Smooth muscle cell (in vitro differentiated cells): ENCODE results near the gene PRPSAP2. TPM values are rescaled to one million over a fixed set of nuclear protein-coding genes. Genes with fewer than 3 reads are reported as not detected.
A peak's percentile ranks its signal among the peaks of the same experiment; 100 is the strongest.

Experiments
- DNase-seq: peaks from one replicate; lab custom pipeline; 2025; ENCODE audit not compliant: unreplicated experiment; lab: John Stamatoyannopoulos, UW
- H2AFZ ChIP-seq: fragments of 200-600 bp; sonication (generic); 2 replicates; pipeline ENCODE4 v1.6.0; 2016; ENCODE audit warnings: antibody characterized with exemption, low read depth, mild to moderate bottlenecking
- H3F3A ChIP-seq: fragments of 200-600 bp; sonication (generic); 2 replicates; pipeline ENCODE4 v1.6.0; 2017; ENCODE audit warnings: antibody characterized with exemption, low read depth
- H3K27ac ChIP-seq: fragments of 200-600 bp; sonication (generic); 2 replicates; pipeline ENCODE4 v1.5.1; 2016; ENCODE audit warnings: low read depth, mild to moderate bottlenecking
- H3K27me3 ChIP-seq: fragments of 200-600 bp; sonication (generic); 2 replicates; pipeline ENCODE4 v1.6.1; 2016; ENCODE audit warnings: low read depth, mild to moderate bottlenecking
- H3K36me3 ChIP-seq: fragments of 200-600 bp; sonication (generic); 2 replicates; pipeline ENCODE4 v1.5.1; 2016; ENCODE audit warnings: low read depth
- H3K4me1 ChIP-seq: fragments of 200-600 bp; sonication (generic); 2 replicates; pipeline ENCODE4 v1.5.1; 2016; ENCODE audit warnings: low read depth
- H3K4me2 ChIP-seq: fragments of 200-600 bp; sonication (generic); 2 replicates; pipeline ENCODE4 v1.6.0; 2016; ENCODE audit warnings: mild to moderate bottlenecking
- H3K4me3 ChIP-seq: fragments of 200-600 bp; sonication (generic); 2 replicates; pipeline ENCODE4 v1.5.1; 2016; ENCODE audit warnings: mild to moderate bottlenecking
- H3K79me2 ChIP-seq: fragments of 200-600 bp; sonication (generic); 2 replicates; pipeline ENCODE4 v1.6.0; 2016; ENCODE audit warnings: low read depth, mild to moderate bottlenecking
- H3K9ac ChIP-seq: fragments of 200-600 bp; sonication (generic); 2 replicates; pipeline ENCODE4 v1.6.0; 2016; ENCODE audit warnings: low read depth
- H3K9me3 ChIP-seq: fragments of 200-600 bp; sonication (generic); replicated peaks from 2 replicates; pipeline ENCODE4 v1.5.1; 2016; ENCODE audit warnings: low read depth
- H4K20me1 ChIP-seq: fragments of 200-600 bp; sonication (generic); 2 replicates; pipeline ENCODE4 v1.6.0; 2016; ENCODE audit warnings: low read depth
- CTCF ChIP-seq: fragments of 200-600 bp; sonication (generic); IDR thresholded peaks from 2 replicates; pipeline ENCODE4 v1.5.1; 2017; ENCODE audit warnings: borderline replicate concordance, mild to moderate bottlenecking, antibody characterized with exemption; ENCODE audit not compliant: insufficient read depth, poor library complexity, severe bottlenecking
- WGBS: methylation state at CpG from one replicate; pipeline ENCODE4 v1.1.7; 2016; ENCODE audit warnings: low lambda C conversion rate; 5-methylcytosine and 5-hydroxymethylcytosine counted together
- polyA plus RNA-seq: library from polyadenylated mRNA; unstranded; fragments of >200 nt; fragmentation: Nextera tagmentation; extraction: Ambion mirVana; gene quantifications from 2 replicates; pipeline ENCODE4 v1.2.1, GENCODE V29; 2016
- total RNA-seq: library from RNA; depleted of rRNA; stranded (reverse); fragments of >200 nt; gene quantifications from 2 replicates; pipeline ENCODE4 v1.2.3, GENCODE V29; 2014

The PRPSAP2 gene
- total and polyA plus RNA-seq, 2 experiments from 2014 or later: 24.0 to 39.8 TPM

- no peak overlapping the region for H3K9ac ChIP-seq
- H4K20me1 ChIP-seq: no peaks in the 10 kb centered on the region
- H3K27ac ChIP-seq: no peak overlapping the region
- no peaks in the 10 kb centered on the region for H3K9me3 ChIP-seq
- H3K27me3 ChIP-seq: no peaks in the 10 kb centered on the region
- H3K36me3 ChIP-seq: no peaks in the 10 kb centered on the region
- H3K4me3 ChIP-seq: no peak overlapping the region
- WGBS: 91% methylated on average over 15 of the region's 15 CpGs
- H3F3A ChIP-seq: no peaks in the 10 kb centered on the region
- no peak overlapping the region for H3K4me2 ChIP-seq
- H3K79me2 ChIP-seq: no peaks in the 10 kb centered on the region
- no peak overlapping the region for H2AFZ ChIP-seq
- TF ChIP-seq CTCF: no peak
- DNase-seq: no peak
- H3K4me1 ChIP-seq: peaks cover 12% of the 10 kb centered on the region
Observed at GRCh38 chr17:18960241-18960665, 102.3 kb downstream of the PRPSAP2 start.

- peak; percentile 83 for TF ChIP-seq CTCF
- no peaks in the 10 kb centered on the region for H3K79me2 ChIP-seq
- H3K36me3 ChIP-seq: no peaks in the 10 kb centered on the region
- H3K9ac ChIP-seq: peak overlapping the region; percentile 80
- H4K20me1 ChIP-seq: no peaks in the 10 kb centered on the region
- H3K4me2 ChIP-seq: peak overlapping the region; percentile 58
- H3K9me3 ChIP-seq: no peaks in the 10 kb centered on the region
- H3K27me3 ChIP-seq: no peaks in the 10 kb centered on the region
- H3F3A ChIP-seq: no peaks in the 10 kb centered on the region
- peak; percentile 51 for DNase-seq
- 37% methylated on average over 17 of the region's 17 CpGs for WGBS
- no peak overlapping the region for H3K4me3 ChIP-seq
- H3K4me1 ChIP-seq: peaks cover 12% of the 10 kb centered on the region
- H2AFZ ChIP-seq: no peak overlapping the region
- peak overlapping the region; percentile 96 for H3K27ac ChIP-seq
Observed at GRCh38 chr17:18960803-18961511, 103.0 kb downstream of the PRPSAP2 start.

- no peak for DNase-seq
- Histone ChIP-seq H3K4me1 (peaks cover 14% of the 10 kb centered on the region), H3K27ac (peak overlapping the region; percentile 96), H4K20me1 (no peaks in the 10 kb centered on the region), H3K27me3 (no peaks in the 10 kb centered on the region), H2AFZ (no peak overlapping the region), H3K36me3 (no peaks in the 10 kb centered on the region), H3K9ac (peak overlapping the region; percentile 80), H3F3A (no peaks in the 10 kb centered on the region), H3K4me2 (peak overlapping the region; percentile 58), H3K79me2 (no peaks in the 10 kb centered on the region), H3K9me3 (no peaks in the 10 kb centered on the region), H3K4me3 (no peak overlapping the region)
- WGBS: 60% methylated on average over 16 of the region's 16 CpGs
- no peak for TF ChIP-seq CTCF
Observed at GRCh38 chr17:18961634-18962493, 103.9 kb downstream of the PRPSAP2 start.
